Breast epithelium (tissue), 3 donors: ENCODE results near the gene C6orf141.

Experiments
- CTCF ChIP-seq, 3 donors: fragments of 450-650 bp; IDR thresholded peaks; one replicate each; pipeline ENCODE4 v1.5.1; 2016 to 2017; ENCODE audit warnings: antibody characterized with exemption in 3 of 3, mild to moderate bottlenecking in 3 of 3, moderate library complexity in 3 of 3
- POLR2A ChIP-seq: fragments of 450-650 bp; IDR thresholded peaks from one replicate; pipeline ENCODE4 v1.6.1; 2016; ENCODE audit warnings: antibody characterized with exemption, mild to moderate bottlenecking, moderate library complexity
- POLR2AphosphoS5 ChIP-seq, 3 donors: sonication (generic); formaldehyde crosslinking; IDR thresholded peaks; one replicate each; pipeline ENCODE4 v1.6.1; 2017; ENCODE audit warnings: antibody characterized with exemption in 3 of 3

- TF ChIP-seq POLR2AphosphoS5 (IDR thresholded peaks at IDR 0.05): no peak
- TF ChIP-seq POLR2A: no peak
- no peak for TF ChIP-seq CTCF (IDR thresholded peaks at IDR 0.05)
Measured at GRCh38 chr6:49513153-49513989, 37.1 kb upstream of the C6orf141 start.
